Hepatocyte (in vitro differentiated cells): ENCODE results near the gene DBF4. TPM values are rescaled to one million over a fixed set of nuclear protein-coding genes. Genes with fewer than 3 reads are reported as not detected.
"Not testable (repeated sequence)": the region's sequence is repeated elsewhere in the genome, so short reads cannot be mapped to it uniquely, and the experiment has no call there.

Experiments
- DNase-seq: peaks from one replicate; pipeline ENCODE4 v3.0.0-alpha.2; 2016; ENCODE audit warnings: low spot score
- H2AFZ ChIP-seq: fragments of 200-600 bp; sonication (generic); 2 replicates; pipeline ENCODE4 v1.6.0; 2016; ENCODE audit warnings: antibody characterized with exemption, mild to moderate bottlenecking
- H3K27ac ChIP-seq: fragments of 200-600 bp; sonication (generic); 2 replicates; pipeline ENCODE4 v1.5.1; 2016; ENCODE audit warnings: mild to moderate bottlenecking
- H3K27me3 ChIP-seq: fragments of 200-600 bp; sonication (generic); 2 replicates; pipeline ENCODE4 v1.6.1; 2016
- H3K36me3 ChIP-seq: fragments of 200-600 bp; sonication (generic); replicated peaks from 2 replicates; pipeline ENCODE4 v1.5.1; 2016; ENCODE audit warnings: low read depth; ENCODE audit not compliant: insufficient read depth
- H3K4me1 ChIP-seq: fragments of 200-600 bp; sonication (generic); 2 replicates; pipeline ENCODE4 v1.5.1; 2016; ENCODE audit warnings: mild to moderate bottlenecking, moderate library complexity; ENCODE audit not compliant: insufficient read depth
- H3K4me2 ChIP-seq: fragments of 200-600 bp; sonication (generic); 2 replicates; pipeline ENCODE4 v1.6.0; 2016
- H3K4me3 ChIP-seq: fragments of 200-600 bp; sonication (generic); 2 replicates; pipeline ENCODE4 v1.5.1; 2016; ENCODE audit warnings: mild to moderate bottlenecking
- H3K79me2 ChIP-seq: fragments of 200-600 bp; sonication (generic); 2 replicates; pipeline ENCODE4 v1.6.0; 2017; ENCODE audit warnings: mild to moderate bottlenecking
- H3K9me2 ChIP-seq: fragments of 200-600 bp; sonication (generic); replicated peaks from 2 replicates; pipeline ENCODE4 v1.6.0; 2017; ENCODE audit warnings: mild to moderate bottlenecking; ENCODE audit not compliant: insufficient read depth
- H3K9me3 ChIP-seq: fragments of 200-600 bp; sonication (generic); 2 replicates; pipeline ENCODE4 v1.5.1; 2016; ENCODE audit warnings: low read depth, mild to moderate bottlenecking
- H4K20me1 ChIP-seq: fragments of 200-600 bp; sonication (generic); 2 replicates; pipeline ENCODE4 v1.6.0; 2016; ENCODE audit warnings: mild to moderate bottlenecking; ENCODE audit not compliant: insufficient read depth, poor library complexity, severe bottlenecking
- EZH2 ChIP-seq: fragments of 200-600 bp; sonication (generic); IDR thresholded peaks from 2 replicates; pipeline ENCODE4 v1.6.1; 2016; ENCODE audit warnings: antibody characterized with exemption, mild to moderate bottlenecking, borderline replicate concordance
- EZH2phosphoT487 ChIP-seq: fragments of 200-600 bp; sonication (generic); IDR thresholded peaks from one replicate; pipeline ENCODE4 v1.6.1; 2018; ENCODE audit warnings: antibody characterized with exemption, mild to moderate bottlenecking, low read depth, moderate library complexity; ENCODE audit not compliant: unreplicated experiment, severe bottlenecking
- WGBS: methylation state at CpG from one replicate; pipeline ENCODE4 v1.1.6; 2016; ENCODE audit warnings: low lambda C conversion rate; ENCODE audit errors: missing lambda C conversion rate; 5-methylcytosine and 5-hydroxymethylcytosine counted together
- polyA plus RNA-seq: library from polyadenylated mRNA; unstranded; fragments of >200 nt; fragmentation: Nextera tagmentation; extraction: Ambion mirVana; gene quantifications from 2 replicates; pipeline ENCODE4 v1.2.1, GENCODE V29; 2016
- total RNA-seq: library from RNA; depleted of rRNA; stranded (reverse); fragments of >200 nt; gene quantifications from 2 replicates; pipeline ENCODE4 v1.2.3, GENCODE V29; 2014
- TF ChIP-seq, protein P1 (sequence below): fragments of 200-600 bp; sonication (generic); IDR thresholded peaks from 2 replicates; pipeline ENCODE4 v1.5.1; 2016; ENCODE audit warnings: antibody characterized with exemption, mild to moderate bottlenecking; ENCODE audit not compliant: poor library complexity

The DBF4 gene
- total and polyA plus RNA-seq, 2 experiments from 2014 or later: 6.7 to 21.1 TPM

DNA sequence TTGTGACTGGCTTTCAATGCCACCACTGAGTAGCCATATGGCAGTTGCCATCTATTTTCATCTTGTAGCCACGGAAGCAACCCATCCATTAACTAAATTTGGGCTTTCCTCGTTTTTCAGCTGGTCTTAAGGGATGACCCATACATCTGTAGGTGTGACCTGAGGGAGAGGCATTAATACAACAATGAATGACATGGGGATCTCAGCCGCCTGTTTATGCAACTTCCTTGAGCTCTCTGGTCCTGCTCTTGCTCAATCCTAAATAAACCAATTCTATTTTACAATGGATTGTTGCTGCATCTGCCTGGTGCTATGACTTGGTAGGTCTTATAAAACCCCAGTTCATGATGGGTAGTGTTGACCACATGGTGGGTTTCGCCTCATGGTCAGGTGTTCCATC is 35.8 kb downstream of the DBF4 start:
- no peaks in the 10 kb centered on the region for H3K79me2 ChIP-seq
- no peaks in the 10 kb centered on the region for H3K4me1 ChIP-seq
- H3K4me2 ChIP-seq: no peak overlapping the region
- no peaks in the 10 kb centered on the region for H3K27me3 ChIP-seq
- no peak for DNase-seq
- no peak for TF ChIP-seq EZH2
- TF ChIP-seq EZH2phosphoT487: no peak
- TF ChIP-seq, protein P1, sequence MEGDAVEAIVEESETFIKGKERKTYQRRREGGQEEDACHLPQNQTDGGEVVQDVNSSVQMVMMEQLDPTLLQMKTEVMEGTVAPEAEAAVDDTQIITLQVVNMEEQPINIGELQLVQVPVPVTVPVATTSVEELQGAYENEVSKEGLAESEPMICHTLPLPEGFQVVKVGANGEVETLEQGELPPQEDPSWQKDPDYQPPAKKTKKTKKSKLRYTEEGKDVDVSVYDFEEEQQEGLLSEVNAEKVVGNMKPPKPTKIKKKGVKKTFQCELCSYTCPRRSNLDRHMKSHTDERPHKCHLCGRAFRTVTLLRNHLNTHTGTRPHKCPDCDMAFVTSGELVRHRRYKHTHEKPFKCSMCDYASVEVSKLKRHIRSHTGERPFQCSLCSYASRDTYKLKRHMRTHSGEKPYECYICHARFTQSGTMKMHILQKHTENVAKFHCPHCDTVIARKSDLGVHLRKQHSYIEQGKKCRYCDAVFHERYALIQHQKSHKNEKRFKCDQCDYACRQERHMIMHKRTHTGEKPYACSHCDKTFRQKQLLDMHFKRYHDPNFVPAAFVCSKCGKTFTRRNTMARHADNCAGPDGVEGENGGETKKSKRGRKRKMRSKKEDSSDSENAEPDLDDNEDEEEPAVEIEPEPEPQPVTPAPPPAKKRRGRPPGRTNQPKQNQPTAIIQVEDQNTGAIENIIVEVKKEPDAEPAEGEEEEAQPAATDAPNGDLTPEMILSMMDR: no peak
- no peak overlapping the region for H3K27ac ChIP-seq
- H3K9me3 ChIP-seq: no peaks in the 10 kb centered on the region
- H2AFZ ChIP-seq: no peak overlapping the region
- H3K4me3 ChIP-seq: no peak overlapping the region
- no peaks in the 10 kb centered on the region for H4K20me1 ChIP-seq
- H3K9me2 ChIP-seq: no peaks in the 10 kb centered on the region
- 89% methylated on average over 4 of the region's 4 CpGs for WGBS
- no peaks in the 10 kb centered on the region for H3K36me3 ChIP-seq

DNA sequence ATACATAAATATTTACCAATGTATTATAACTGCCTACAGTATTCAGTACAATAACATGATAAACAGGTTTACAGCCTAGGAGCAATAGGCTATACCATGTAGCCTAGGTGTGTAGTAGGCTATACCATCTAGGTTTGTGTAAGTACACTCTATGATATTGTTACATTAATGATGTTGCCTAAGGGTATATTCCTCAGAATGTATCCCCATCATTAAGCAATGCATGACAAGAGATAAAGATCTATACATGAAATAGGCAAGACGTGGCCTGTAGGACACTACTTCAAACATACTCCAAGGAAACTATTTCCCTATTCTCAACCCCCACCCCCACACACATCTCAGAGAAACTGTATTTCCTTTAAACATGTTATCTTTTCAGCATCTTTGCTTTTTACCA is 42.4 kb downstream of the DBF4 start:
- no peaks in the 10 kb centered on the region for H3K27me3 ChIP-seq
- H2AFZ ChIP-seq: no peak overlapping the region
- no peaks in the 10 kb centered on the region for H3K36me3 ChIP-seq
- no peaks in the 10 kb centered on the region for H4K20me1 ChIP-seq
- H3K9me3 ChIP-seq: no peaks in the 10 kb centered on the region
- H3K4me2 ChIP-seq: no peak overlapping the region
- no peaks in the 10 kb centered on the region for H3K9me2 ChIP-seq
- WGBS: 74% methylated on average over 1 of the region's 1 CpG
- no peak overlapping the region for H3K27ac ChIP-seq
- no peaks in the 10 kb centered on the region for H3K4me1 ChIP-seq
- no peak overlapping the region for H3K4me3 ChIP-seq
- no peaks in the 10 kb centered on the region for H3K79me2 ChIP-seq
- DNase-seq: no peak
- TF ChIP-seq EZH2phosphoT487 (no peak), EZH2 (no peak)
- TF ChIP-seq, protein P1: no peak

DNA sequence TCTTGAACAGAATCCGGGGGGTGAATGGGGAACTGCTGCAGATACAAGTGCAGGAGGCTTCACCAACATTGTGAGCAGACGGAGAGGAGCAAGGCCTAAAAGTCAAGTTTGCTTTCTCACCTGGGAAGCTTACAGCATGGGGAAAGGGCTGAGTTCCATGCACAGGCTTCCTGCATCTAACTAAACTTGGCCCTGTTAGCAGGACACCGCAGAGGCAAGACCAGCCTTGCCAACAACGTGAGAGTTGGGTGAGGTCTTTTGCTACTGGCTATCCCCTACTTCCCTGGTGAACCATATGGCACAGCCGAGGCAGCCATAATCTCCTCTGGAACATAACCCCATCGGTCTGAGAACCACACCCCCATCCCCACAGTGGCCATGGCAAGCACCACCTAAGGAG is 43.6 kb downstream of the DBF4 start:
- H3K27ac ChIP-seq: no peak overlapping the region
- H3K4me3 ChIP-seq: no peak overlapping the region
- H3K27me3 ChIP-seq: no peaks in the 10 kb centered on the region
- no peak overlapping the region for H2AFZ ChIP-seq
- TF ChIP-seq, protein P1: no peak
- no peak for TF ChIP-seq EZH2phosphoT487
- TF ChIP-seq EZH2: no peak
- H4K20me1 ChIP-seq: no peaks in the 10 kb centered on the region
- no peaks in the 10 kb centered on the region for H3K36me3 ChIP-seq
- no peaks in the 10 kb centered on the region for H3K9me2 ChIP-seq
- H3K4me1 ChIP-seq: no peaks in the 10 kb centered on the region
- H3K9me3 ChIP-seq: no peaks in the 10 kb centered on the region
- H3K4me2 ChIP-seq: no peak overlapping the region
- 91% methylated on average over 6 of the region's 6 CpGs for WGBS
- no peaks in the 10 kb centered on the region for H3K79me2 ChIP-seq
- no peak for DNase-seq

DNA sequence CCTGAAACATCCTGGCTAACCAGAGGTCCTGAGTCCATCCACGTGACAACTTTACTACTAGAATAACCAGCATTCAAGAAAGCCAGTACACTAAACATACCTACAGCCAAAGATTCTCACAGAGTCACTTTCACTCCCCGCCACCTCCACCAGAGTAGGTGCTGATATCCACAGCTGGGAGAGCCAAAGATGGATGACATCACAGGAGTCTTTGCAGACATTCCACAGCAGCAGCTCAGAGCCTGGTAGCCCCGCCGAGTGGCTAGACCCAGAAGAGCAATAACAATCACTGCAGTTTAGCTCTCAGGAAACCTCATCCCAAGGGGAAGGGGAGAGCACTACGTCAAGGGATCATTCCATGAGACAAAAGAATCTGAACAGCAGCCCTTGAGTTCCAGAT is 44.3 kb downstream of the DBF4 start:
- Histone ChIP-seq H3K27ac (no peak overlapping the region), H4K20me1 (no peaks in the 10 kb centered on the region), H3K4me3 (no peak overlapping the region), H3K9me3 (no peaks in the 10 kb centered on the region), H2AFZ (no peak overlapping the region), H3K9me2 (no peaks in the 10 kb centered on the region), H3K79me2 (no peaks in the 10 kb centered on the region), H3K4me2 (no peak overlapping the region), H3K27me3 (no peaks in the 10 kb centered on the region), H3K4me1 (no peaks in the 10 kb centered on the region), H3K36me3 (no peaks in the 10 kb centered on the region)
- TF ChIP-seq EZH2phosphoT487 (no peak), EZH2 (no peak)
- TF ChIP-seq, protein P1: no peak
- DNase-seq: no peak
- 71% methylated on average over 5 of the region's 5 CpGs for WGBS

DNA sequence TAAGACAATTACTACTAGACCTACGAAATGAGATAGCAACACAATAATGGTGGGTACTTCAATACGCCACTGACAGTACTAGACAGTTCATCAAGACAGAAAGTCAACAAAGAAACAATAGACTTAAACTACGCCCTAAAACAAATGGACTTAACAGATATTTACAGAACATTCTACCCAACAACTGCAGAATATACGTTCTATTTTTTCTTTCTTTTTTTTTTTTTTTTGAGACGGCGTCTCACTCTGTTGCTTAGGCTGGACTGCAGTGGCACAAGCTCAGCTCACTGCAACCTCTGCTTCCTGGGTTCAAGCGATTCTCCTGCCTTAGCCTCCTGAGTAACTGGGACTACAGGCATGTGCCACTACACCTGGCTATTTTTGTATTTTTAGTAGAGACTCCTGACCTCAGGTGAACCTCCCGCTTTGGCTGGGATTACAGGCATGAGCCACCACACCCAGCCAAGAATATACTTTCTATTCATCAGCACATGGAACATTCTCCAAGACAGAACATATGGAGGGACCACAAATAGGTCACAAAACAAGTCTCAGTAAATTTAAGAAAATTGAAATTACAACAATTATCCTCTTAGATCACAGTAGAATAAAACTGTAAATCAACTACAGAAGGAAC is 46.6 kb downstream of the DBF4 start:
- DNase-seq, H2AFZ ChIP-seq, H3K4me2 ChIP-seq, H3K9me2 ChIP-seq, H4K20me1 ChIP-seq, H3K27ac ChIP-seq, H3K4me1 ChIP-seq, H3K27me3 ChIP-seq, H3K36me3 ChIP-seq, H3K79me2 ChIP-seq, H3K4me3 ChIP-seq, H3K9me3 ChIP-seq: not testable (repeated sequence)
- 85% methylated on average over 8 of the region's 8 CpGs for WGBS
